Ovary (tissue), 9 donors: ENCODE data around the gene SLC27A5. TPM values are rescaled to one million over a fixed set of nuclear protein-coding genes. Genes with fewer than 3 reads are reported as not detected.
A peak's percentile ranks its signal among the peaks of the same experiment; 100 is the strongest.

ENCODE experiments used
- DNase-seq, 5 donors: peaks; one replicate each; pipeline ENCODE4 v3.0.0-alpha.2; 2019 to 2020
- H3K27ac ChIP-seq, 2 donors: fragments of 200-600 bp; one replicate each; pipeline versions ENCODE4 v1.5.1 to v1.8.0; 2019 to 2022
- H3K27me3 ChIP-seq: fragments of 200-600 bp; one replicate; pipeline ENCODE4 v1.8.0; 2022
- H3K36me3 ChIP-seq: fragments of 200-600 bp; sonication (generic); one replicate; pipeline ENCODE4 v1.5.1; 2019
- H3K4me1 ChIP-seq: one replicate; pipeline ENCODE4 v1.8.1; 2013; ENCODE audit warnings: mild to moderate bottlenecking, moderate library complexity; ENCODE audit not compliant: insufficient read depth
- H3K4me3 ChIP-seq: fragments of 200-600 bp; sonication (generic); one replicate; pipeline ENCODE4 v1.5.1; 2017
- H3K9me3 ChIP-seq, 2 donors: fragments of 200-600 bp in 1 of 2; sonication (generic) in 1 of 2; one replicate each; pipeline versions ENCODE4 v1.5.1 to v1.8.1; 2013 to 2019; ENCODE audit warnings: mild to moderate bottlenecking in 1 of 2, moderate library complexity in 1 of 2
- CTCF ChIP-seq, 3 donors: fragments of 450-650 bp in 2 of 3; fragments of 200-600 bp in 1 of 3; IDR thresholded peaks; one replicate each; pipeline versions ENCODE4 v1.5.1 to v1.8.0; 2016 to 2022; ENCODE audit warnings: antibody characterized with exemption in 3 of 3, mild to moderate bottlenecking in 1 of 3
- EP300 ChIP-seq: sonication (generic); formaldehyde crosslinking; IDR thresholded peaks from one replicate; pipeline ENCODE4 v1.6.1; 2017; ENCODE audit warnings: antibody characterized with exemption
- POLR2A ChIP-seq: fragments of 450-650 bp; IDR thresholded peaks from one replicate; pipeline ENCODE4 v1.6.1; 2017; ENCODE audit warnings: antibody characterized with exemption, mild to moderate bottlenecking, moderate library complexity
- WGBS, 3 donors: extraction: QIAGEN DNeasy Blood & Tissue Kit in 1 of 3; methylation state at CpG; one replicate each; pipeline versions ENCODE4 v1.1.5 to v1.1.7; 2013 to 2017; 5-methylcytosine and 5-hydroxymethylcytosine counted together
- intact Hi-C, 4 donors: fragments of 100-400 bp; cut with DNase I; formaldehyde crosslinking; loops; one replicate each; pipeline versions ENCODE4 v1.11.0 to v1.15.1; 2022 to 2023
- polyA plus RNA-seq, 2 donors: library from polyadenylated mRNA; stranded (reverse); fragments of 200-250 nt in 1 of 2; fragments of 350-450 nt in 1 of 2; fragmentation: Illumina TruSeq in 1 of 2; extraction: RNeasy Lipid Tissue Mini Kit (QIAGEN cat#74804) in 1 of 2; gene quantifications; one replicate each; pipeline ENCODE4 v1.2.3, GENCODE V29; 2013 to 2014
- total RNA-seq, 7 donors: library from RNA; depleted of rRNA in 2 of 7; stranded (reverse); fragments of >200 nt in 2 of 7; fragmentation: NEBNext Ultra II Directional in 3 of 7; extraction: Animal tissue kit (Norgen Biotek cat#: 25700) in 3 of 7; gene quantifications; one replicate each; pipeline versions ENCODE4 v1.1.0 to v1.2.4, GENCODE V29; 2016 to 2023
- donor health status: DM: no; HTN: no; CAD: no; lungs with moderate emphysema.
- donor health status: DM: no; HTN: no; CAD: no.
- donor health status: Bipolar disorder and iron deficiency.
- donor health status: DM: yes; HTN: yes; CAD: no.
- donor health status: DM: no; HTN: no; CAD: no.
- donor health status: DM: yes; HTN: yes; CAD: no.

The SLC27A5 gene
- total and polyA plus RNA-seq, 9 donors, result 0.70 to 14.8 (median 11.1) TPM

- Histone ChIP-seq H3K4me3 (no peak overlapping the region), H3K4me1 (peaks cover 10% of the 10 kb centered on the region), H3K9me3 (no peaks in the 10 kb centered on the region), H3K36me3 (no peaks in the 10 kb centered on the region), H3K27me3 (no peaks in the 10 kb centered on the region), H3K27ac (no peak overlapping the region)
- DNase-seq, result no peak
- no peak for TF ChIP-seq POLR2A
- intact Hi-C loops, result no loop called here
- WGBS, 3 donors, result 83 to 89% (median 85%) methylated on average over 18 of the region's 18 CpGs
Observed at GRCh38 chr19:58547323-58548312, 35.8 kb upstream of the SLC27A5 start.

- intact Hi-C loops, result no loop called here
- WGBS, 3 donors, result 0 to 7% (median 6%) methylated on average over 1 of the region's 1 CpG
- DNase-seq, result no peak
- Histone ChIP-seq H3K9me3 (no peaks in the 10 kb centered on the region), H3K36me3 (no peaks in the 10 kb centered on the region), H3K27ac (no peak overlapping the region), H3K27me3 (no peaks in the 10 kb centered on the region), H3K4me1 (peaks cover 10% of the 10 kb centered on the region), H3K4me3 (peak overlapping the region; percentile 79)
- TF ChIP-seq POLR2A (no peak), CTCF (IDR thresholded peaks at IDR 0.05) (no peak)
Observed at GRCh38 chr19:58546019-58546530, 34.3 kb upstream of the SLC27A5 start.

- H3K4me3 ChIP-seq, result peak overlapping the region; percentile 79
- no peaks in the 10 kb centered on the region for H3K9me3 ChIP-seq
- no peaks in the 10 kb centered on the region for H3K27me3 ChIP-seq
- whole genome bisulfite sequencing, 3 donors, result 3 to 6% (median 3%) methylated on average over 20 to 21 of the region's 21 CpGs
- H3K4me1 ChIP-seq, result peaks cover 10% of the 10 kb centered on the region
- no peaks in the 10 kb centered on the region for H3K36me3 ChIP-seq
- intact Hi-C loops, result no loop called here
- no peak for TF ChIP-seq POLR2A
- no peak for TF ChIP-seq EP300
- TF ChIP-seq CTCF (IDR thresholded peaks at IDR 0.05), result no peak
- H3K27ac ChIP-seq, result peak overlapping the region in 1 of 2 donors; percentile 49
- no peak for DNase-seq
Observed at GRCh38 chr19:58545286-58546018, 33.7 kb upstream of the SLC27A5 start.

GRCh38 chr19:58544591-58545285 lies 32.9 kb upstream of the SLC27A5 start:
- 0 to 1% (median 0%) methylated on average over 42 to 92 of the region's 92 CpGs for WGBS, 3 donors
- TF ChIP-seq POLR2A (no peak), CTCF (IDR thresholded peaks at IDR 0.05) (no peak)
- no peaks in the 10 kb centered on the region for H3K36me3 ChIP-seq
- no peaks in the 10 kb centered on the region for H3K27me3 ChIP-seq
- intact Hi-C loops, result no loop called here
- H3K4me3 ChIP-seq, result peak overlapping the region; percentile 79
- H3K27ac ChIP-seq, result peak overlapping the region; percentile 49 to 91
- DNase-seq, result peak in 2 of 5 donors; percentile 62 to 74
- H3K9me3 ChIP-seq, result no peaks in the 10 kb centered on the region
- peaks cover 10% of the 10 kb centered on the region for H3K4me1 ChIP-seq
